ENCODE data around the gene OR11H12. TPM values are rescaled to one million over a fixed set of nuclear protein-coding genes. Genes with fewer than 3 reads are reported as not detected.

The OR11H12 gene, protein sequence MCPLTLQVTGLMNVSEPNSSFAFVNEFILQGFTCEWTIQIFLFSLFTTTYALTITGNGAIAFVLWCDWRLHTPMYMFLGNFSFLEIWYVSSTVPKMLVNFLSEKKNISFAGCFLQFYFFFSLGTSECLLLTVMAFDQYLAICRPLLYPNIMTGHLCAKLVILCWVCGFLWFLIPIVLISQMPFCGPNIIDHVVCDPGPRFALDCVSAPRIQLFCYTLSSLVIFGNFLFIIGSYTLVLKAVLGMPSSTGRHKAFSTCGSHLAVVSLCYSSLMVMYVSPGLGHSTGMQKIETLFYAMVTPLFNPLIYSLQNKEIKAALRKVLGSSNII
- total RNA-seq = not detected in 2 replicates

DNA sequence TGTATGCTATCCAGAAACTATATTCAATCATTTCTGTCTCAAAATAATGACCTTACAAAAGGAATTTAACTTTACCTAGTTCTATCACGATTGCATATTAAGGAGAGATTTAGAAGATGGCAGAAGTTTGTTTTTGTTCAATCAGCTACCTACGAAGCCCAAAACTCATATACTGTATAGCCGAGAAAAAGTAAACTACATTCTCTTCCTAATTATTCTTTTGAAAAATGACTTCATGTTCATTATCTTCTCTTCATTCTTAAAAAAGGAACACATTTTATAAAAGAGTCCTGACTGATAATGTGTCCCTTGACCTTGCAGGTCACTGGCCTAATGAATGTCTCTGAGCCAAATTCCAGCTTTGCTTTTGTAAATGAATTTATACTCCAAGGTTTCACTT lies at the start of gene OR11H12:
Gene OR11H12 (plus strand): TSS at position 301 of the 400 bp plus-strand sequence. CDS start 0 bp downstream, at position 301.

All from hair follicular keratinocyte (primary cell).